ENCODE measurements around the gene SPSB3. TPM values are rescaled to one million over a fixed set of nuclear protein-coding genes. Genes with fewer than 3 reads are reported as not detected.

The SPSB3 gene
- 20.2 and 21.7 TPM in 2 replicates for total RNA-seq (2014; rRNA removed; shearing (Covaris generic))

GRCh38 chr16:1782408-1783264, at the start of gene SPSB3, which contains the start of gene NUBP2:
Gene SPSB3 (minus strand): TSS chr16:1782571. CDS start chr16:1781483, 1,088 bp downstream.
Gene NUBP2 (plus strand): TSS chr16:1782960. CDS start chr16:1783021, 61 bp downstream.
- DNase-seq (ENCODE audit: low read depth): peak; percentile 100

GRCh38 chr16:1831186-1832075, 49.1 kb upstream of the SPSB3 start:
- no peak for DNase-seq (ENCODE audit: low read depth)

GRCh38 chr16:1830213-1830612, 47.8 kb upstream of the SPSB3 start:
- DNase-seq (ENCODE audit: low read depth): no peak

GRCh38 chr16:1828645-1829410, 46.5 kb upstream of the SPSB3 start:
- no peak for DNase-seq (ENCODE audit: low read depth)

GRCh38 chr16:1826691-1827573, 44.6 kb upstream of the SPSB3 start, which contains the start of the genes FAHD1 and HAGH:
Gene FAHD1 (plus strand): TSS chr16:1827206. CDS start chr16:1827239, 33 bp downstream.
Gene HAGH (minus strand): TSS chr16:1826825. CDS start chr16:1826787, 38 bp downstream.
- DNase-seq (ENCODE audit: low read depth): peak; percentile 95

GRCh38 chr16:1825864-1826690, 43.7 kb upstream of the SPSB3 start:
- DNase-seq (ENCODE audit: low read depth): peak; percentile 69

GRCh38 chr16:1825381-1825863, 43.1 kb upstream of the SPSB3 start:
- no peak for DNase-seq (ENCODE audit: low read depth)

- peak; percentile 54 for DNase-seq (ENCODE audit: low read depth)
Observed at GRCh38 chr16:1823821-1824220, 41.5 kb upstream of the SPSB3 start.

GRCh38 chr16:1822801-1823200, 40.4 kb upstream of the SPSB3 start:
- DNase-seq (ENCODE audit: low read depth): no peak

GRCh38 chr16:1821861-1822611, 39.7 kb upstream of the SPSB3 start:
- no peak for DNase-seq (ENCODE audit: low read depth)

GRCh38 chr16:1820946-1821290, 38.5 kb upstream of the SPSB3 start:
- no peak for DNase-seq (ENCODE audit: low read depth)

GRCh38 chr16:1820096-1820945, 38.0 kb upstream of the SPSB3 start:
- DNase-seq (ENCODE audit: low read depth): no peak

GRCh38 chr16:1819611-1820010, 37.2 kb upstream of the SPSB3 start:
- DNase-seq (ENCODE audit: low read depth): no peak

- DNase-seq (ENCODE audit: low read depth): no peak
Observed at GRCh38 chr16:1818873-1819525, 36.6 kb upstream of the SPSB3 start.

- no peak for DNase-seq (ENCODE audit: low read depth)
Observed at GRCh38 chr16:1818204-1818872, 36.0 kb upstream of the SPSB3 start.

GRCh38 chr16:1817716-1818115, 35.3 kb upstream of the SPSB3 start:
- DNase-seq (ENCODE audit: low read depth): no peak

GRCh38 chr16:1817276-1817589, 34.9 kb upstream of the SPSB3 start:
- no peak for DNase-seq (ENCODE audit: low read depth)

Data from Daoy (cell line).